MM.1S (cell line): Measurements from ENCODE around the gene ZNF787.

Source experiments
- CTCF ChIP-seq: fragments of 300-600 bp; sonication (generic); IDR thresholded peaks from 2 replicates; pipeline ENCODE4 v1.5.1; 2016; ENCODE audit warnings: antibody characterized with exemption, low read length, mixed read lengths
- EZH2 ChIP-seq: fragments of 300-600 bp; sonication (generic); optimal IDR thresholded peaks from 2 replicates; pipeline ENCODE3; 2017; ENCODE audit warnings: low read depth, mild to moderate bottlenecking, antibody characterized with exemption, low read length, mixed read lengths
- EZH2phosphoT487 ChIP-seq: fragments of 300-600 bp; sonication (generic); IDR thresholded peaks from 2 replicates; pipeline ENCODE4 v1.6.1; 2018; ENCODE audit warnings: antibody characterized with exemption, low read length

GRCh38 chr19:56125806-56126590 is 4.9 kb upstream of the ZNF787 start:
- TF ChIP-seq CTCF = no peak
- no peak for TF ChIP-seq EZH2
- no peak for TF ChIP-seq EZH2phosphoT487
